A549 (cell line): ENCODE results near the gene TNFRSF21. TPM values are rescaled to one million over a fixed set of nuclear protein-coding genes. Genes with fewer than 3 reads are reported as not detected.

ENCODE experiments used
- ATAC-seq, 2 experiments: fragments of 200-7000 bp in 1 of 2; fragments of >200 bp in 1 of 2; cut with Nextera tagmentation in 1 of 2; cut with Tn5 transposase in 1 of 2; 3 replicates each; pipeline versions ENCODE4 v1.8.0 to v1.9.1; 2018 to 2020; ENCODE audit warnings: mild to moderate bottlenecking in 1 of 2, moderate library complexity in 1 of 2
- CTCF ChIA-PET: fragments of 300-600 bp; sonication (Branson Sonifier 250); formaldehyde crosslinking; extraction: SDS; loops from one replicate; lab custom pipeline; 2021; ENCODE audit warnings: antibody characterized with exemption, inconsistent platforms; lab: Yijun Ruan, JAX
- POLR2A ChIA-PET: fragments of 350-600 bp; formaldehyde crosslinking; extraction: SDS; loops from one replicate; lab custom pipeline; 2021; ENCODE audit warnings: antibody characterized with exemption, inconsistent platforms; lab: Yijun Ruan, JAX
- DNase-seq, 2 experiments: peaks; one replicate each; pipeline versions ENCODE4 v3.0.0 to v3.0.0-alpha.2; 2011 to 2016; ENCODE audit warnings: low read depth in 1 of 2, low spot score in 1 of 2
- FAIRE-seq: peaks from 2 replicates; lab custom pipeline; 2011; peaks lifted over from hg19 to GRCh38; lab: Jason Lieb, UNC
- H3K27ac ChIP-seq, 2 experiments: fragments of >200 bp; sonication (Bioruptor Twin); formaldehyde crosslinking; 3 replicates each; pipeline ENCODE4 v1.5.1; 2016 to 2017
- H3K4me1 ChIP-seq: fragments of >200 bp; sonication (Bioruptor Twin); formaldehyde crosslinking; 3 replicates; pipeline ENCODE4 v1.6.1; 2016
- H3K4me2 ChIP-seq: fragments of >200 bp; sonication (Bioruptor Twin); formaldehyde crosslinking; 3 replicates; pipeline ENCODE4 v1.6.1; 2016
- H3K4me3 ChIP-seq: fragments of >200 bp; sonication (Bioruptor Twin); formaldehyde crosslinking; 3 replicates; pipeline ENCODE4 v1.5.1; 2016
- H3K9me3 ChIP-seq: fragments of >200 bp; sonication (Bioruptor Twin); formaldehyde crosslinking; 3 replicates; pipeline ENCODE4 v1.6.1; 2016
- CEBPB ChIP-seq, 2 experiments: fragments of >200 bp in 1 of 2; sonication (Bioruptor Twin) in 1 of 2; formaldehyde crosslinking in 1 of 2; IDR thresholded peaks; 2 replicates each; pipeline ENCODE4 v1.6.1; 2012 to 2016
- CHD2 ChIP-seq: fragments of 150-350 bp; IDR thresholded peaks from 2 replicates; pipeline ENCODE4 v1.6.1; 2014; ENCODE audit warnings: low read length; ENCODE audit not compliant: partially characterized antibody
- FOSL2 ChIP-seq, 2 experiments: fragments of 450-650 bp in 1 of 2; fragments of >200 bp in 1 of 2; sonication (Bioruptor Twin) in 1 of 2; formaldehyde crosslinking; IDR thresholded peaks; 2 replicates each; pipeline versions ENCODE4 v1.5.0 to v1.6.1; 2016 to 2020; ENCODE audit warnings: mild to moderate bottlenecking in 1 of 2, moderate library complexity in 1 of 2
- FOXS1 ChIP-seq: fragments of 250-450 bp; sonication (Bioruptor Pico); IDR thresholded peaks from 2 replicates; pipeline ENCODE4 v1.5.0; 2020; ENCODE audit warnings: mild to moderate bottlenecking, moderate library complexity
- HES2 ChIP-seq: fragments of >200 bp; sonication (Bioruptor Twin); formaldehyde crosslinking; IDR thresholded peaks from 2 replicates; pipeline ENCODE4 v1.6.1; 2016
- HEYL ChIP-seq: fragments of 250-450 bp; sonication (Bioruptor Pico); IDR thresholded peaks from 2 replicates; pipeline ENCODE4 v1.8.0; 2021; ENCODE audit warnings: mild to moderate bottlenecking, moderate library complexity
- HMGXB4 ChIP-seq: fragments of 250-450 bp; sonication (Bioruptor Pico); IDR thresholded peaks from 2 replicates; pipeline ENCODE4 v1.5.0; 2021; ENCODE audit warnings: mild to moderate bottlenecking, moderate library complexity, borderline replicate concordance
- HOXB13 ChIP-seq: fragments of 250-450 bp; sonication (Bioruptor Pico); IDR thresholded peaks from 2 replicates; pipeline ENCODE4 v1.5.0; 2020; ENCODE audit warnings: low read depth, mild to moderate bottlenecking, moderate library complexity
- KDM1A ChIP-seq: fragments of 200-600 bp; sonication (generic); IDR thresholded peaks from 2 replicates; pipeline ENCODE4 v1.6.1; 2016; ENCODE audit warnings: low read depth, mild to moderate bottlenecking
- KDM5A ChIP-seq: fragments of 200-600 bp; sonication (generic); IDR thresholded peaks from 2 replicates; pipeline ENCODE4 v1.6.1; 2016; ENCODE audit warnings: antibody characterized with exemption, mild to moderate bottlenecking
- MYC ChIP-seq: IDR thresholded peaks from 2 replicates; pipeline ENCODE4 v1.6.1; 2012; ENCODE audit warnings: mild to moderate bottlenecking, inconsistent platforms, low read length, improper control_type of control experiment, borderline replicate concordance
- NFE2L2 ChIP-seq: fragments of 150-350 bp; conservative IDR thresholded peaks from 2 replicates; pipeline ENCODE4 v1.6.1; 2014; ENCODE audit warnings: low read length
- NPAS2 ChIP-seq: fragments of 250-450 bp; sonication (Bioruptor Pico); IDR thresholded peaks from 2 replicates; pipeline ENCODE4 v1.8.0; 2022; ENCODE audit warnings: mild to moderate bottlenecking, moderate library complexity, borderline replicate concordance
- NR3C1 ChIP-seq: fragments of >200 bp; sonication (Bioruptor Twin); formaldehyde crosslinking; IDR thresholded peaks from 3 replicates; pipeline ENCODE4 v1.6.1; 2017
- PHF8 ChIP-seq: fragments of 200-600 bp; sonication (generic); IDR thresholded peaks from 2 replicates; pipeline ENCODE4 v1.6.1; 2016; ENCODE audit warnings: low read depth, mild to moderate bottlenecking, antibody characterized with exemption, moderate library complexity, borderline replicate concordance
- POLR2AphosphoS2 ChIP-seq: conservative IDR thresholded peaks from 2 replicates; pipeline ENCODE4 v1.6.1; 2012; ENCODE audit warnings: low read length, improper control_type of control experiment, inconsistent platforms
- RAD21 ChIP-seq, 2 experiments: fragments of >200 bp in 1 of 2; sonication (Bioruptor Twin) in 1 of 2; formaldehyde crosslinking in 1 of 2; IDR thresholded peaks in 1 of 2; conservative IDR thresholded peaks in 1 of 2; 2 replicates in 1 of 2; 3 replicates in 1 of 2; pipeline ENCODE4 v1.6.1; 2012 to 2018; ENCODE audit warnings: inconsistent platforms in 1 of 2
- RFX5 ChIP-seq: fragments of 450-650 bp; IDR thresholded peaks from 2 replicates; pipeline ENCODE4 v1.7.1; 2014; ENCODE audit warnings: antibody characterized with exemption, mild to moderate bottlenecking, moderate library complexity
- TFCP2L1 ChIP-seq: fragments of 250-450 bp; sonication (Bioruptor Pico); IDR thresholded peaks from 2 replicates; pipeline ENCODE4 v1.5.0; 2021; ENCODE audit warnings: mild to moderate bottlenecking
- TP53 ChIP-seq: fragments of 250-450 bp; sonication (Bioruptor Pico); IDR thresholded peaks from 2 replicates; pipeline ENCODE4 v1.5.0; 2021; ENCODE audit warnings: mild to moderate bottlenecking, moderate library complexity
- ZC3H11A ChIP-seq: fragments of 450-650 bp; IDR thresholded peaks from 2 replicates; pipeline ENCODE4 v1.6.1; 2014; ENCODE audit warnings: antibody characterized with exemption, mild to moderate bottlenecking
- ZFP36 ChIP-seq: fragments of 450-650 bp; IDR thresholded peaks from 2 replicates; pipeline ENCODE4 v1.6.1; 2014; ENCODE audit warnings: borderline replicate concordance; ENCODE audit not compliant: partially characterized antibody
- whole genome bisulfite sequencing: methylation state at CpG from one replicate; pipeline ENCODE4 v1.1.6; 2017; ENCODE audit errors: missing lambda C conversion rate; 5-methylcytosine and 5-hydroxymethylcytosine counted together
- polyA plus RNA-seq, 4 experiments: library from polyadenylated mRNA; depleted of rRNA in 3 of 4; stranded (reverse); fragments of >200 nt; fragmentation: RNase III in 1 of 4; extraction: RNeasy Plus Mini Kit Qiagen cat#74134 plus additional on column Dnase treatment in 1 of 4; gene quantifications; 2 replicates in 3 of 4; 3 replicates in 1 of 4; pipeline ENCODE4 v1.2.3, GENCODE V29; 2011 to 2017
- TF ChIP-seq, protein P1 (sequence below): fragments of >200 bp; sonication (Bioruptor Twin); formaldehyde crosslinking; IDR thresholded peaks from 3 replicates; pipeline ENCODE4 v1.5.1; 2016
- TF ChIP-seq, protein P2 (sequence below): fragments of 450-650 bp; IDR thresholded peaks from 2 replicates; pipeline ENCODE4 v1.6.1; 2014; ENCODE audit warnings: antibody characterized with exemption

TNFRSF21 gene
- polyA plus RNA-seq, 2 of the 4 experiments (the other 2 are of a cell fraction): 14.1 to 15.6 TPM

GRCh38 chr6:47256361-47256760, 53.3 kb downstream of the TNFRSF21 start:
- H3K9me3 ChIP-seq: no peaks in the 10 kb centered on the region
- ChIA-PET CTCF (interaction anchor here (1.5 kb wide), 1 partner anchor 54 kb away, joined by 4 read pairs; no protein-coding TSS in a partner anchor), POLR2A (no interaction called here)
- DNase-seq (no peak), ATAC-seq (no peak), FAIRE-seq (no peak)
- TF ChIP-seq POLR2AphosphoS2: no peak
- no peak for TF ChIP-seq ZFP36
- TF ChIP-seq FOXS1: no peak
- 91% methylated on average over 1 of the region's 1 CpG for WGBS
- no peak overlapping the region for H3K4me3 ChIP-seq
- no peaks in the 10 kb centered on the region for H3K4me1 ChIP-seq
- H3K27ac ChIP-seq: no peak overlapping the region
- H3K4me2 ChIP-seq: no peak overlapping the region

DNA sequence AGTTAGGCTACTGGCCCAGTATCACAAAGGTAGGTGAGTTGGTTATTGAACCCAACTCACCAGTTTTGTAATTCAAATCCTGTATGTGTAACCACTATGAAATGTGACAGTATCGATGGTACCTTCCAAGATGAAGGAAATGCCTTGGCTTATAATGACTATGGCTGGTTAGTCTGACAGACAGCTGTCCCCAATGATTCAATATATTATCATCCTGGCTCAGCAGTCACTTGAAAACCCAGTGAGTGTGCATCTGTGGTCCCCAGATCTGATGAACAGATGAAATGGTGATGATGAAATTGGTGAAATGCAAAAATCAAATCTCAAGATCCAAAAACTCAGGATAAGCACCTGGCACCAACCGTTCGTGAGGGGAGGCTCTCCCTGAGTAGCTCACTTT, 54.8 kb downstream of the TNFRSF21 start:
- no peak for TF ChIP-seq NR3C1
- TF ChIP-seq PHF8: no peak
- TF ChIP-seq, protein P1, sequence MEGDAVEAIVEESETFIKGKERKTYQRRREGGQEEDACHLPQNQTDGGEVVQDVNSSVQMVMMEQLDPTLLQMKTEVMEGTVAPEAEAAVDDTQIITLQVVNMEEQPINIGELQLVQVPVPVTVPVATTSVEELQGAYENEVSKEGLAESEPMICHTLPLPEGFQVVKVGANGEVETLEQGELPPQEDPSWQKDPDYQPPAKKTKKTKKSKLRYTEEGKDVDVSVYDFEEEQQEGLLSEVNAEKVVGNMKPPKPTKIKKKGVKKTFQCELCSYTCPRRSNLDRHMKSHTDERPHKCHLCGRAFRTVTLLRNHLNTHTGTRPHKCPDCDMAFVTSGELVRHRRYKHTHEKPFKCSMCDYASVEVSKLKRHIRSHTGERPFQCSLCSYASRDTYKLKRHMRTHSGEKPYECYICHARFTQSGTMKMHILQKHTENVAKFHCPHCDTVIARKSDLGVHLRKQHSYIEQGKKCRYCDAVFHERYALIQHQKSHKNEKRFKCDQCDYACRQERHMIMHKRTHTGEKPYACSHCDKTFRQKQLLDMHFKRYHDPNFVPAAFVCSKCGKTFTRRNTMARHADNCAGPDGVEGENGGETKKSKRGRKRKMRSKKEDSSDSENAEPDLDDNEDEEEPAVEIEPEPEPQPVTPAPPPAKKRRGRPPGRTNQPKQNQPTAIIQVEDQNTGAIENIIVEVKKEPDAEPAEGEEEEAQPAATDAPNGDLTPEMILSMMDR: no peak
- TF ChIP-seq RFX5: no peak
- no peak for TF ChIP-seq TP53 (CRISPR knock-in tag)
- no peak for TF ChIP-seq NPAS2 (CRISPR knock-in tag)
- TF ChIP-seq NFE2L2: no peak
- TF ChIP-seq FOSL2 (IDR thresholded peaks at IDR 0.05): no peak
- no peak for TF ChIP-seq FOSL2 (CRISPR knock-in tag; IDR thresholded peaks at IDR 0.05)
- TF ChIP-seq RAD21 (conservative IDR thresholded peaks at IDR 0.05 in 1 of 2, IDR thresholded peaks at IDR 0.05 in 1 of 2): no peak
- H3K4me2 ChIP-seq: no peak overlapping the region
- H3K4me1 ChIP-seq: peaks cover 8% of the 10 kb centered on the region
- no peak for FAIRE-seq
- no peak for DNase-seq
- 92% methylated on average over 3 of the region's 3 CpGs for WGBS
- no peaks in the 10 kb centered on the region for H3K9me3 ChIP-seq
- ATAC-seq: no peak
- ChIA-PET CTCF (interaction anchor here (0.9 to 1.0 kb wide), 2 partner anchors 126 to 157 kb away, joined by 3 read pairs; no protein-coding TSS in a partner anchor), POLR2A (no interaction called here)
- no peak overlapping the region for H3K27ac ChIP-seq
- no peak overlapping the region for H3K4me3 ChIP-seq

- CTCF ChIA-PET: interaction anchor here (0.5 to 1.0 kb wide), 2 partner anchors 125 to 917 kb away, joined by 3 read pairs; no protein-coding TSS in a partner anchor
- POLR2A ChIA-PET: no interaction called here
- Histone ChIP-seq H3K4me3 (no peak overlapping the region), H3K27ac (no peak overlapping the region), H3K4me2 (no peak overlapping the region), H3K9me3 (no peaks in the 10 kb centered on the region), H3K4me1 (peaks cover 14% of the 10 kb centered on the region)
- ATAC-seq (no peak), DNase-seq (no peak), FAIRE-seq (no peak)
- TF ChIP-seq KDM1A (no peak), CEBPB (IDR thresholded peaks at IDR 0.05) (no peak), TFCP2L1 (CRISPR knock-in tag) (no peak), HMGXB4 (CRISPR knock-in tag) (no peak), HEYL (CRISPR knock-in tag) (no peak), MYC (no peak), ZC3H11A (no peak), HES2 (no peak), HOXB13 (CRISPR knock-in tag) (no peak), CHD2 (no peak), KDM5A (no peak)
- TF ChIP-seq, protein P2, sequence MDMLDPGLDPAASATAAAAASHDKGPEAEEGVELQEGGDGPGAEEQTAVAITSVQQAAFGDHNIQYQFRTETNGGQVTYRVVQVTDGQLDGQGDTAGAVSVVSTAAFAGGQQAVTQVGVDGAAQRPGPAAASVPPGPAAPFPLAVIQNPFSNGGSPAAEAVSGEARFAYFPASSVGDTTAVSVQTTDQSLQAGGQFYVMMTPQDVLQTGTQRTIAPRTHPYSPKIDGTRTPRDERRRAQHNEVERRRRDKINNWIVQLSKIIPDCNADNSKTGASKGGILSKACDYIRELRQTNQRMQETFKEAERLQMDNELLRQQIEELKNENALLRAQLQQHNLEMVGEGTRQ: no peak
- WGBS: 87% methylated on average over 6 of the region's 6 CpGs
Observed at GRCh38 chr6:47254051-47254450, 55.7 kb downstream of the TNFRSF21 start.
